ENCODE data around the gene PTPRR.

GRCh38 chr12:70806827-70807226 lies 113.7 kb downstream of the PTPRR start:
- TF ChIP-seq POLR2AphosphoS5 (IDR thresholded peaks at IDR 0.05; ENCODE audit: insufficient read depth, low read depth, low read length) (no peak), EZH2 (IDR thresholded peaks at IDR 0.05; ENCODE audit: borderline replicate concordance, low read depth, low read length, severe bottlenecking) (no peak)
